CD4-positive, alpha-beta memory T cell (primary cell): ENCODE data around the gene ZNF444. TPM values are rescaled to one million over a fixed set of nuclear protein-coding genes. Genes with fewer than 3 reads are reported as not detected.

Source experiments
- CTCF ChIA-PET: fragments of 350-600 bp; sonication (Branson Sonifier 250); formaldehyde crosslinking; loops from one replicate; lab custom pipeline; 2021; ENCODE audit warnings: inconsistent platforms; ENCODE audit not compliant: partially characterized antibody; lab: Charles Lee
- POLR2A ChIA-PET: fragments of 350-600 bp; sonication (Branson Sonifier 250); formaldehyde crosslinking; loops from one replicate; lab custom pipeline; 2021; ENCODE audit not compliant: partially characterized antibody; lab: Charles Lee
- DNase-seq, 5 donors: peaks; one replicate each; pipeline versions ENCODE4 v3.0.0 to v3.0.0-alpha.2; 2020 to 2022; ENCODE audit warnings: mixed read lengths in 1 of 5
- H3K27ac ChIP-seq: one replicate; pipeline ENCODE4 v1.7.0; 2013; ENCODE audit warnings: low read depth, low read length
- H3K27me3 ChIP-seq: 2 replicates; pipeline ENCODE4 v1.7.0; 2013; ENCODE audit warnings: mild to moderate bottlenecking, low read length, moderate library complexity; ENCODE audit not compliant: insufficient read depth
- H3K36me3 ChIP-seq: 2 replicates; pipeline ENCODE4 v1.7.0; 2013; ENCODE audit warnings: mild to moderate bottlenecking, low read length, moderate library complexity; ENCODE audit not compliant: insufficient read depth
- H3K4me1 ChIP-seq: 2 replicates; pipeline ENCODE4 v1.7.0; 2013; ENCODE audit warnings: mild to moderate bottlenecking, low read length, moderate library complexity; ENCODE audit not compliant: insufficient read depth
- H3K4me3 ChIP-seq, 2 donors: one replicate each; pipeline ENCODE4 v1.7.0; 2013; ENCODE audit warnings: low read length in 2 of 2, mild to moderate bottlenecking in 1 of 2
- H3K9me3 ChIP-seq, 2 donors: one replicate each; pipeline ENCODE4 v1.7.0; 2013; ENCODE audit warnings: low read length in 2 of 2, control low read depth in 1 of 2; ENCODE audit not compliant: control insufficient read depth in 1 of 2
- H3K27ac Mint-ChIP-seq, 7 donors: one replicate each; pipeline ENCODE4 v1.8.0; 2020 to 2021; ENCODE audit warnings: mixed read lengths in 7 of 7, mild to moderate bottlenecking in 6 of 7, inconsistent platforms in 3 of 7, moderate library complexity in 3 of 7
- H3K27me3 Mint-ChIP-seq, 2 donors: one replicate each; pipeline ENCODE4 v1.8.0; 2020 to 2021; ENCODE audit warnings: mixed read lengths in 2 of 2
- H3K36me3 Mint-ChIP-seq, 2 donors: one replicate each; pipeline ENCODE4 v1.8.0; 2020 to 2021; ENCODE audit warnings: mixed read lengths in 2 of 2, inconsistent platforms in 1 of 2, mild to moderate bottlenecking in 1 of 2
- H3K4me1 Mint-ChIP-seq, 4 donors: one replicate each; pipeline ENCODE4 v1.8.0; 2020 to 2021; ENCODE audit warnings: mixed read lengths in 4 of 4, mild to moderate bottlenecking in 1 of 4
- H3K4me3 Mint-ChIP-seq, 8 donors: one replicate each; pipeline ENCODE4 v1.8.0; 2020 to 2021; ENCODE audit warnings: mixed read lengths in 8 of 8, mild to moderate bottlenecking in 7 of 8, moderate library complexity in 6 of 8, inconsistent platforms in 3 of 8
- H3K9me3 Mint-ChIP-seq, 8 donors: one replicate each; pipeline ENCODE4 v1.8.0; 2020 to 2021; ENCODE audit warnings: mixed read lengths in 8 of 8, mild to moderate bottlenecking in 5 of 8, inconsistent platforms in 3 of 8, moderate library complexity in 1 of 8
- intact Hi-C: fragments of 100-400 bp; cut with micrococcal nuclease; formaldehyde crosslinking; loops from one replicate; pipeline ENCODE4 v1.15.1; 2023
- polyA plus RNA-seq, 2 donors: library from polyadenylated mRNA; unstranded; fragments of 300-500 nt; fragmentation: Illumina TruSeq; gene quantifications; one replicate each; pipeline ENCODE4 v1.2.3, GENCODE V29; 2021
- total RNA-seq, 2 experiments: library from RNA; stranded (reverse); gene quantifications; one replicate each; pipeline ENCODE4 v1.2.3, GENCODE V29; 2021

ZNF444 gene
- total and polyA plus RNA-seq, 4 experiments from 2014 or later, result 6.2 to 42.8 (median 27.0) TPM

DNA sequence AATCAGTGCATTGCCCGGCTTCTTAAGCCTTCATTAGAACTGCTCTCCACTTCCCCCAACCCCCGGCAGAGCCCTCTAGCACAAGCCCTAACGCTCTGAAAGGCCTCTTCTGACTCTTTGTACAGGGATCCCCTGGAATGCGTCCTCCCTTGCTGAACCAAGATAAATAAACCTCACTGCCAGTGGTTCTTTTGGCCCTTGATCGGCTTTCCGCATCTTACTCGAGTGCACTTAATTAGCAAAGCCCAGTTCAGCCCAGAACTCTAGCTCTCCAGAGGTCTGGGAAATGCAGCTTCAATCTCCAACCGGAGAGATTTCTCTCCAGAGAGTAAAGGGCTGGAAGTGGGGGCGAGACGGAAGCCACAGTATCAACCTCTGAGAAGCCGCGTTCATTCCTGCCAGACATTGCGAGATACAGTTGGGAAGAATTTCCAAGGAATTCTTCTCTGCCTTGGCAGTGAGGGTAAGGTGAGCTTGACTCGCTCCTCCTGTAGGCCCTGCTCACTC, 8.7 kb upstream of the ZNF444 start:
- Mint-ChIP-seq H3K4me1 (no peaks in the 10 kb centered on the region), H3K27ac (peak overlapping the region in 1 of 7 donors; percentile 5), H3K36me3 (no peaks in the 10 kb centered on the region), H3K4me3 (no peak overlapping the region), H3K27me3 (no peaks in the 10 kb centered on the region), H3K9me3 (no peaks in the 10 kb centered on the region)
- Histone ChIP-seq H3K27ac (no peak overlapping the region), H3K9me3 (no peaks in the 10 kb centered on the region), H3K4me3 (no peak overlapping the region), H3K4me1 (no peaks in the 10 kb centered on the region), H3K36me3 (no peaks in the 10 kb centered on the region), H3K27me3 (no peaks in the 10 kb centered on the region)
- ChIA-PET CTCF (no interaction called here), POLR2A (no interaction called here)
- intact Hi-C loops, result no loop called here
- no peak for DNase-seq

DNA sequence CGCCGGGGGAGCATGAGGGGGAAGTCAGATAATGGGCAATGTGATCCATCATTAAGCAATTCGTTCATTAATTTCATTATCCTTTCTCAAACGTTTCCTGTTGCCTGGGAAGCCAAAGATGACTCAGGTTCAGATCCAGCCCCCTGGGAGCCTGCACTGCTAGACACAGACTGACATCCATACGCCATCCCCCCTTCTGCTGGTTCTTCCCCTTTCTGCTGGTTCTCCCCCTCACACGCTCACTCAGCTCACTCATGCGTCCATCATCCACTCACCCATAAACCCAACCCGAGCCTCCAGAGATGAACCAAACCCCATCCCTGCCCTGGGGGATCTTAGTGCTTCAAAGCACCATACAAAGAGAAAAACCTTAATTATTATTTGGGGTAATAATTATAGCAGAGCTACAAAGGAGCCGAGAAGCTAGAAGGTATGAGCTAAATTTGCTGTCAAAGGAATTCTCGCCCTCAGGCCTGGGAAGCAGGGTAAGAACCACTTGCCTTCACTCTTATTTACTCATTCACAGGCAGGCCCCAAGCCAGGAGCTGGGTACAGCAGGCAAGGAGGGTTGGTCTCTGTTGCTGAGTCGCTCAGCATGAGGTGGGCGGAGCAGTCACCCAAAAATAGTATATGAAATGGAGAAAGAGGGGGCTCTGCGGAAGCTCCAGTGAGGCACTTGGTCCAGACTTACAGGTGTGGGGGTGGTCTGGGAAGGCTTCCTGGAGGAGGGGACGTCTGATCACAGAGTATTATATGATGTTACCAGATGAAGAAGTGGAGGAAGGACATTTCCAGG, 7.0 kb upstream of the ZNF444 start:
- ChIA-PET POLR2A (no interaction called here), CTCF (no interaction called here)
- no peaks in the 10 kb centered on the region for H3K36me3 ChIP-seq
- DNase-seq, result no peak
- H3K27me3 Mint-ChIP-seq, result no peaks in the 10 kb centered on the region
- intact Hi-C loops, result no loop called here
- H3K27me3 ChIP-seq, result no peaks in the 10 kb centered on the region
- H3K36me3 Mint-ChIP-seq, result no peaks in the 10 kb centered on the region
- no peak overlapping the region for H3K27ac ChIP-seq
- peaks cover 0 to under 1% (median under 1%) of the 10 kb centered on the region in 4 donors for H3K4me1 Mint-ChIP-seq
- H3K9me3 ChIP-seq, result no peaks in the 10 kb centered on the region
- no peaks in the 10 kb centered on the region for H3K9me3 Mint-ChIP-seq
- no peak overlapping the region for H3K4me3 ChIP-seq
- H3K27ac Mint-ChIP-seq, result peak overlapping the region in 1 of 7 donors; percentile 41
- peak overlapping the region in 1 of 8 donors; percentile 6 for H3K4me3 Mint-ChIP-seq
- no peaks in the 10 kb centered on the region for H3K4me1 ChIP-seq

DNA sequence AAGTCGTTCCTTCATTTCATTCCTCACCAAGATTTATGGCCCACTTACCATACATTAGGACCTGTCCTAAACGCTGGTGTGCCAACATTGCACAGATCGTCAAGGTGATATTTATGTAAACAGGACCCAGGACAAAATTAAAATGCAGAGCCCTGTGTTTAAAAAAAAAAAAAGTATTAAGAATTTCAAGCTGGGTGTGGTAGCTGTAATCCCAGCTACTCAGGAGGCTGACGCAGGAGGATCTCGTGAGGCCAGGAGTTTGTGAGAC, 6.5 kb upstream of the ZNF444 start:
- no peak for DNase-seq
- peaks cover 0 to 5% (median 1%) of the 10 kb centered on the region in 4 donors for H3K4me1 Mint-ChIP-seq
- H3K4me3 ChIP-seq, result no peak overlapping the region
- no peaks in the 10 kb centered on the region for H3K9me3 ChIP-seq
- no peaks in the 10 kb centered on the region for H3K27me3 ChIP-seq
- no peaks in the 10 kb centered on the region for H3K4me1 ChIP-seq
- H3K4me3 Mint-ChIP-seq, result no peak overlapping the region
- CTCF ChIA-PET, result no interaction called here
- intact Hi-C loops, result no loop called here
- no peaks in the 10 kb centered on the region for H3K36me3 Mint-ChIP-seq
- POLR2A ChIA-PET, result no interaction called here
- no peak overlapping the region for H3K27ac Mint-ChIP-seq
- H3K27me3 Mint-ChIP-seq, result no peaks in the 10 kb centered on the region
- no peaks in the 10 kb centered on the region for H3K9me3 Mint-ChIP-seq
- no peak overlapping the region for H3K27ac ChIP-seq
- H3K36me3 ChIP-seq, result no peaks in the 10 kb centered on the region

DNA sequence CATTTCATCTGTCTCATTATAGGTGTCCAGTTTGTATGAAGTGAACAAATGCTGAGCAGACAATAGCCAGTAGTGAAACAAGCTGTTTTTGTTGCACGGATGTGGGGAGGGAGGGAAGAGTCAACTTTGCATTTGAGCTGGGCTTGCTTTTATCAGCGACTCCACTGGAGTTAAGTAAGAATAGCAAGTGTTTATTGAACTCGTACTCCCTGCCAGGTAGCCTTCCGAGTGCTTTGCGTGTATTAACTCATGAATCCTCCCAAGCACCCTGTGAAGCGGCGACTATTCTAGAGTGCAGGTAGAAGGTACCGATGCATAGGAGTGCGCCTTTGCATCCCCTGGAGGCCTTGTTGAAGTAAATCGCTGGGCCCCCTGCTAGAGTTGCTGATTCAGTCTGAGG, 4.7 kb upstream of the ZNF444 start:
- peaks cover 8% of the 10 kb centered on the region for H3K4me1 ChIP-seq
- Mint-ChIP-seq H3K4me1 (peaks cover 9 to 19% (median 15%) of the 10 kb centered on the region in 4 donors), H3K9me3 (no peaks in the 10 kb centered on the region), H3K27me3 (no peaks in the 10 kb centered on the region), H3K4me3 (peak overlapping the region in 1 of 8 donors; percentile 20), H3K27ac (no peak overlapping the region), H3K36me3 (peaks cover 0 to 4% of the 10 kb centered on the region in 2 donors)
- CTCF ChIA-PET, result no interaction called here
- H3K36me3 ChIP-seq, result no peaks in the 10 kb centered on the region
- POLR2A ChIA-PET, result no interaction called here
- H3K27me3 ChIP-seq, result no peaks in the 10 kb centered on the region
- intact Hi-C loops, result no loop called here
- no peak for DNase-seq
- no peak overlapping the region for H3K27ac ChIP-seq
- no peak overlapping the region for H3K4me3 ChIP-seq
- H3K9me3 ChIP-seq, result no peaks in the 10 kb centered on the region

DNA sequence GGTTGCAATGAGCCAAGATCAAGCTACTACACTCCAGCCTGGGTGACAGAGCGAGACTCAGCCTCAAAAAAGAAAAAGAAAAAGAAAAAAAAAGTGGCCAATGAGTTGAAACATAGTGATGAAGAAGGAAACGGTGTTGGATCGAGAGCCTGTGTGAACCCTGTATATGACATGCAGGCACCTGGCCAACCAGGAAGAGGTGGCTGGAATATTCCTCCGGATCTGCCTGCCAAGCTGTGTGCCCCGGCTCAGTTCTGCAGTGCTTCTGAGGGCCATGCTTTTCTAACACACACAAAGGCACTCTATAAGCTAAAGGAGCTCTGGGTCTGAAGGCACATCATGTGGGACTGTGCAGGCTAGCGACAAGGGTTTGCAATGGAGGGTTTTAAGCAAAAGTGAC, 3.7 kb upstream of the ZNF444 start:
- POLR2A ChIA-PET, result interaction anchor here (1.8 kb wide), 1 partner anchor 17 kb away, joined by 5 read pairs; the partner anchor contains the start of gene ZNF787
- DNase-seq, result no peak
- H3K4me1 ChIP-seq, result peaks cover 16% of the 10 kb centered on the region
- no peaks in the 10 kb centered on the region for H3K9me3 ChIP-seq
- no peak overlapping the region for H3K4me3 ChIP-seq
- H3K36me3 ChIP-seq, result no peaks in the 10 kb centered on the region
- H3K27me3 ChIP-seq, result no peaks in the 10 kb centered on the region
- intact Hi-C loops, result no loop called here
- peaks cover 13 to 28% (median 21%) of the 10 kb centered on the region in 4 donors for H3K4me1 Mint-ChIP-seq
- CTCF ChIA-PET, result no interaction called here
- H3K9me3 Mint-ChIP-seq, result no peaks in the 10 kb centered on the region
- peaks cover 0 to 4% of the 10 kb centered on the region in 2 donors for H3K36me3 Mint-ChIP-seq
- peak overlapping the region in 2 of 8 donors; percentile 18 to 20 for H3K4me3 Mint-ChIP-seq
- H3K27ac Mint-ChIP-seq, result peak overlapping the region in 1 of 7 donors; percentile 29
- no peaks in the 10 kb centered on the region for H3K27me3 Mint-ChIP-seq
- no peak overlapping the region for H3K27ac ChIP-seq

DNA sequence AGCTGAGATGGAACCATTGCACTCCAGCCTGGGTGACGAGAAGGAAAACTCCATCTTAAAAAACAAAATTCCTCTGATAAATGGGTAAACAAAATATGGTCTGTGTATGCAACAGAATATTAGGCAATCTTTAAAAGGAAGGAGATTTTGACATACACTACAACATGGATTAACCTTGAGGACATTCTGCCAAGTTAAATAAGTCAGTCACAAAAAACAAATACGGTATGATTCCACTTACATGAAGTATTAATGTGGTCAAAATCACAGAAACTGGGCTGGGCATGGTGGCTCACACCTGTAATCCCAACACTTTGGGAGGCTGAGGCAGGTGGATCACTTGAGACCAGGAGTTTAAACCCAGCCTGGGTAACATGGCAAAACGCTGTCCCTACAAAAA, 3.0 kb upstream of the ZNF444 start:
- H3K27ac ChIP-seq, result no peak overlapping the region
- H3K36me3 Mint-ChIP-seq, result peaks cover 0 to 4% of the 10 kb centered on the region in 2 donors
- H3K4me3 Mint-ChIP-seq, result peak overlapping the region in 1 of 8 donors; percentile 13
- H3K4me1 Mint-ChIP-seq, result peaks cover 15 to 33% (median 25%) of the 10 kb centered on the region in 4 donors
- no peaks in the 10 kb centered on the region for H3K9me3 ChIP-seq
- no peaks in the 10 kb centered on the region for H3K27me3 ChIP-seq
- DNase-seq, result no peak
- H3K27me3 Mint-ChIP-seq, result no peaks in the 10 kb centered on the region
- no peak overlapping the region for H3K4me3 ChIP-seq
- H3K9me3 Mint-ChIP-seq, result no peaks in the 10 kb centered on the region
- intact Hi-C loops, result no loop called here
- ChIA-PET CTCF (no interaction called here), POLR2A (interaction anchor here (1.8 kb wide), 1 partner anchor 17 kb away, joined by 5 read pairs; the partner anchor contains the start of gene ZNF787)
- no peaks in the 10 kb centered on the region for H3K36me3 ChIP-seq
- H3K27ac Mint-ChIP-seq, result peak overlapping the region in 1 of 7 donors; percentile 73
- peaks cover 18% of the 10 kb centered on the region for H3K4me1 ChIP-seq

DNA sequence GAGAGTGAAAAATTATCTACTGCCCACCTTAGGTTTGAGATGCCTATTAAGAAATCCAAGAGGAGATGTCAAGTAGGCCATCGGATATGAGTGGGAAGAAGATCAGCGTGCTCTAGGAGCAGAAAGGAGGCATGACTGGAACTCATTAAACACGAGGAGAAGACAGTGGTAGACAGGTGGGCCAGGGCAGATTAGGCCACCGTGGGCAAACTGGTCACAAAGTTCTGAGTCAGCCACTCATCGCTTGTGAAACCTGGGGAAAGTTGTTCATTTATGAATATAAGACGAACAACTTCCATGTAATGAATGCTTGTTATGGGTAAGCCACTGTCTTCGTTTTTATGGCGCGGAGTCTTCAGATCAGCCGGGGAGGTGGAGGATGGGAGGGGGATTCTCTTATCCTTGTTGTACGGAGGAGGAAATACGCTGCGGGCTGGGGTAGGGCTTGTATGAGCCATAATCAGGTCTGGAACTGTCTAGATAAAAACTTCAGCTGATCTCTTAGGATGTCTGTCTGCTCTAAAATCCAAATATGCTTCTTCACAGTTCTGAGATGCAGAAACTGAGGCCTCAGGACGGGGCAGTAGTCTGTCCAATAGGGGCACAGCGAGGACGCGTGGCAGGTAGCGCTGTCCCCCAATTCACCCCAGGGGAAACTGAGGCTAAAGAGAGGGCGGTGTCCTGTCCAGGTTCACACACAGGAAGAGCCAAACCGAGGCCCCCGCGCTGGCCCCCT, 1.1 kb upstream of the ZNF444 start:
- peaks cover 22% of the 10 kb centered on the region for H3K4me1 ChIP-seq
- POLR2A ChIA-PET, result interaction anchor here (1.4 to 3.9 kb wide), 3 partner anchors 15 to 540 kb away, joined by 4 to 64 read pairs (median 5); partner anchors contain the start of genes FIZ1, ZNF524 and ZNF787
- peak overlapping the region; percentile 71 to 96 for H3K4me3 ChIP-seq
- no peaks in the 10 kb centered on the region for H3K36me3 ChIP-seq
- H3K27me3 ChIP-seq, result no peaks in the 10 kb centered on the region
- peak overlapping the region; percentile 73 for H3K27ac ChIP-seq
- intact Hi-C loops, result loop anchor here (2.0 kb wide), 2 partner anchors 535 to 1101 kb away; partner anchors contain the start of genes ZNF805 and ZNF865
- peaks cover 0 to 4% of the 10 kb centered on the region in 2 donors for H3K36me3 Mint-ChIP-seq
- no peaks in the 10 kb centered on the region for H3K27me3 Mint-ChIP-seq
- CTCF ChIA-PET, result interaction anchor here (1.0 to 1.3 kb wide), 2 partner anchors 21 to 35 kb away, joined by 3 to 5 read pairs; no protein-coding TSS in a partner anchor
- H3K4me1 Mint-ChIP-seq, result peaks cover 24 to 46% (median 33%) of the 10 kb centered on the region in 4 donors
- DNase-seq, result no peak
- peak overlapping the region; percentile 89 to 98 (median 96) for H3K27ac Mint-ChIP-seq
- H3K9me3 Mint-ChIP-seq, result no peaks in the 10 kb centered on the region
- H3K9me3 ChIP-seq, result no peaks in the 10 kb centered on the region
- H3K4me3 Mint-ChIP-seq, result peak overlapping the region; percentile 87 to 98 (median 94)
